GM12801 (cell line): ENCODE data around the gene TNFAIP2.

Source experiments
- CTCF ChIP-seq: IDR thresholded peaks from one replicate; pipeline ENCODE4 v1.5.1; 2011; ENCODE audit warnings: control low read depth; ENCODE audit not compliant: insufficient read length; ENCODE audit errors: extremely low read depth

Gene TNFAIP2

GRCh38 chr14:103146141-103146709, 23.0 kb downstream of the TNFAIP2 start:
- TF ChIP-seq CTCF: no peak

- TF ChIP-seq CTCF: no peak
Observed at GRCh38 chr14:103149351-103150237, 26.3 kb downstream of the TNFAIP2 start.

GRCh38 chr14:103151270-103151945, 28.1 kb downstream of the TNFAIP2 start:
- TF ChIP-seq CTCF: no peak

GRCh38 chr14:103155010-103155409, 31.7 kb downstream of the TNFAIP2 start:
- no peak for TF ChIP-seq CTCF

GRCh38 chr14:103155826-103156394, 32.6 kb downstream of the TNFAIP2 start:
- TF ChIP-seq CTCF: no peak

- TF ChIP-seq CTCF: no peak
Observed at GRCh38 chr14:103156651-103157378, 33.6 kb downstream of the TNFAIP2 start.
